A549 (cell line): ENCODE results near the gene MPRIP. TPM values are rescaled to one million over a fixed set of nuclear protein-coding genes. Genes with fewer than 3 reads are reported as not detected.

Experiments
- ATAC-seq, 2 experiments: fragments of 200-7000 bp in 1 of 2; fragments of >200 bp in 1 of 2; cut with Nextera tagmentation in 1 of 2; cut with Tn5 transposase in 1 of 2; 3 replicates each; pipeline versions ENCODE4 v1.8.0 to v1.9.1; 2018 to 2020; ENCODE audit warnings: mild to moderate bottlenecking in 1 of 2, moderate library complexity in 1 of 2
- CTCF ChIA-PET: fragments of 300-600 bp; sonication (Branson Sonifier 250); formaldehyde crosslinking; extraction: SDS; loops from one replicate; lab custom pipeline; 2021; ENCODE audit warnings: antibody characterized with exemption, inconsistent platforms; lab: Yijun Ruan, JAX
- POLR2A ChIA-PET: fragments of 350-600 bp; formaldehyde crosslinking; extraction: SDS; loops from one replicate; lab custom pipeline; 2021; ENCODE audit warnings: antibody characterized with exemption, inconsistent platforms; lab: Yijun Ruan, JAX
- DNase-seq, 2 experiments: peaks; one replicate each; pipeline versions ENCODE4 v3.0.0 to v3.0.0-alpha.2; 2011 to 2016; ENCODE audit warnings: low read depth in 1 of 2, low spot score in 1 of 2
- FAIRE-seq: peaks from 2 replicates; lab custom pipeline; 2011; peaks lifted over from hg19 to GRCh38; lab: Jason Lieb, UNC
- H3K27ac ChIP-seq, 2 experiments: fragments of >200 bp; sonication (Bioruptor Twin); formaldehyde crosslinking; 3 replicates each; pipeline ENCODE4 v1.5.1; 2016 to 2017
- H3K4me1 ChIP-seq: fragments of >200 bp; sonication (Bioruptor Twin); formaldehyde crosslinking; 3 replicates; pipeline ENCODE4 v1.6.1; 2016
- H3K4me2 ChIP-seq: fragments of >200 bp; sonication (Bioruptor Twin); formaldehyde crosslinking; 3 replicates; pipeline ENCODE4 v1.6.1; 2016
- H3K4me3 ChIP-seq: fragments of >200 bp; sonication (Bioruptor Twin); formaldehyde crosslinking; 3 replicates; pipeline ENCODE4 v1.5.1; 2016
- H3K9me3 ChIP-seq: fragments of >200 bp; sonication (Bioruptor Twin); formaldehyde crosslinking; 3 replicates; pipeline ENCODE4 v1.6.1; 2016
- BCL3 ChIP-seq: fragments of >200 bp; sonication (Bioruptor Twin); formaldehyde crosslinking; IDR thresholded peaks from 3 replicates; pipeline ENCODE4 v1.6.1; 2016
- CBX8 ChIP-seq: fragments of 200-600 bp; sonication (generic); IDR thresholded peaks from 2 replicates; pipeline ENCODE4 v1.6.1; 2016
- CEBPB ChIP-seq, 2 experiments: fragments of >200 bp in 1 of 2; sonication (Bioruptor Twin) in 1 of 2; formaldehyde crosslinking in 1 of 2; IDR thresholded peaks; 2 replicates each; pipeline ENCODE4 v1.6.1; 2012 to 2016
- CHD4 ChIP-seq: fragments of 200-600 bp; sonication (generic); IDR thresholded peaks from 2 replicates; pipeline ENCODE4 v1.6.1; 2016; ENCODE audit warnings: antibody characterized with exemption, mild to moderate bottlenecking, borderline replicate concordance
- E2F6 ChIP-seq: IDR thresholded peaks from 2 replicates; pipeline ENCODE4 v1.6.1; 2012; ENCODE audit warnings: low read depth, borderline replicate concordance
- EHMT2 ChIP-seq: fragments of 200-600 bp; sonication (generic); IDR thresholded peaks from 2 replicates; pipeline ENCODE4 v1.6.1; 2016; ENCODE audit warnings: antibody characterized with exemption, low read depth, mild to moderate bottlenecking, moderate library complexity
- EP300 ChIP-seq, 2 experiments: fragments of >200 bp; sonication (Bioruptor Twin); formaldehyde crosslinking; IDR thresholded peaks; 2 replicates in 1 of 2; 3 replicates in 1 of 2; pipeline ENCODE4 v1.6.1; 2016 to 2017
- ESRRA ChIP-seq: fragments of 150-350 bp; IDR thresholded peaks from 2 replicates; pipeline ENCODE4 v1.6.1; 2014; ENCODE audit warnings: mild to moderate bottlenecking, low read length, borderline replicate concordance
- FOSB ChIP-seq: fragments of 250-450 bp; sonication (Bioruptor Pico); IDR thresholded peaks from 2 replicates; pipeline ENCODE4 v1.5.0; 2020; ENCODE audit warnings: mild to moderate bottlenecking, moderate library complexity
- FOSL2 ChIP-seq, 2 experiments: fragments of 450-650 bp in 1 of 2; fragments of >200 bp in 1 of 2; sonication (Bioruptor Twin) in 1 of 2; formaldehyde crosslinking; IDR thresholded peaks; 2 replicates each; pipeline versions ENCODE4 v1.5.0 to v1.6.1; 2016 to 2020; ENCODE audit warnings: mild to moderate bottlenecking in 1 of 2, moderate library complexity in 1 of 2
- HDAC2 ChIP-seq: fragments of 200-600 bp; sonication (generic); IDR thresholded peaks from 2 replicates; pipeline ENCODE4 v1.6.1; 2016
- HES2 ChIP-seq: fragments of >200 bp; sonication (Bioruptor Twin); formaldehyde crosslinking; IDR thresholded peaks from 2 replicates; pipeline ENCODE4 v1.6.1; 2016
- HEYL ChIP-seq: fragments of 250-450 bp; sonication (Bioruptor Pico); IDR thresholded peaks from 2 replicates; pipeline ENCODE4 v1.8.0; 2021; ENCODE audit warnings: mild to moderate bottlenecking, moderate library complexity
- HMGXB4 ChIP-seq: fragments of 250-450 bp; sonication (Bioruptor Pico); IDR thresholded peaks from 2 replicates; pipeline ENCODE4 v1.5.0; 2021; ENCODE audit warnings: mild to moderate bottlenecking, moderate library complexity, borderline replicate concordance
- HOXA7 ChIP-seq: fragments of 250-450 bp; sonication (Bioruptor Pico); IDR thresholded peaks from 2 replicates; pipeline ENCODE4 v1.5.0; 2020; ENCODE audit warnings: mild to moderate bottlenecking, moderate library complexity
- HOXB13 ChIP-seq: fragments of 250-450 bp; sonication (Bioruptor Pico); IDR thresholded peaks from 2 replicates; pipeline ENCODE4 v1.5.0; 2020; ENCODE audit warnings: low read depth, mild to moderate bottlenecking, moderate library complexity
- KDM1A ChIP-seq: fragments of 200-600 bp; sonication (generic); IDR thresholded peaks from 2 replicates; pipeline ENCODE4 v1.6.1; 2016; ENCODE audit warnings: low read depth, mild to moderate bottlenecking
- MAFK ChIP-seq: fragments of 450-650 bp; IDR thresholded peaks from 2 replicates; pipeline ENCODE4 v1.6.1; 2014; ENCODE audit not compliant: partially characterized antibody
- MAX ChIP-seq: IDR thresholded peaks from 2 replicates; pipeline ENCODE4 v1.6.1; 2012
- NFE2L2 ChIP-seq: fragments of 150-350 bp; conservative IDR thresholded peaks from 2 replicates; pipeline ENCODE4 v1.6.1; 2014; ENCODE audit warnings: low read length
- NR3C1 ChIP-seq: fragments of >200 bp; sonication (Bioruptor Twin); formaldehyde crosslinking; IDR thresholded peaks from 3 replicates; pipeline ENCODE4 v1.6.1; 2017
- PBX3 ChIP-seq: IDR thresholded peaks from 2 replicates; pipeline ENCODE4 v1.6.1; 2012
- RAD21 ChIP-seq, 2 experiments: fragments of >200 bp in 1 of 2; sonication (Bioruptor Twin) in 1 of 2; formaldehyde crosslinking in 1 of 2; IDR thresholded peaks in 1 of 2; conservative IDR thresholded peaks in 1 of 2; 2 replicates in 1 of 2; 3 replicates in 1 of 2; pipeline ENCODE4 v1.6.1; 2012 to 2018; ENCODE audit warnings: inconsistent platforms in 1 of 2
- RNF2 ChIP-seq: fragments of 200-600 bp; sonication (generic); IDR thresholded peaks from 2 replicates; pipeline ENCODE4 v1.6.1; 2016; ENCODE audit warnings: low read depth, mild to moderate bottlenecking, antibody characterized with exemption, moderate library complexity, borderline replicate concordance
- TP53 ChIP-seq: fragments of 250-450 bp; sonication (Bioruptor Pico); IDR thresholded peaks from 2 replicates; pipeline ENCODE4 v1.5.0; 2021; ENCODE audit warnings: mild to moderate bottlenecking, moderate library complexity
- ZFP36 ChIP-seq: fragments of 450-650 bp; IDR thresholded peaks from 2 replicates; pipeline ENCODE4 v1.6.1; 2014; ENCODE audit warnings: borderline replicate concordance; ENCODE audit not compliant: partially characterized antibody
- ZSCAN20 ChIP-seq: fragments of 250-450 bp; sonication (Bioruptor Pico); IDR thresholded peaks from 2 replicates; pipeline ENCODE4 v1.8.0; 2022; ENCODE audit warnings: mild to moderate bottlenecking, moderate library complexity
- WGBS: methylation state at CpG from one replicate; pipeline ENCODE4 v1.1.6; 2017; ENCODE audit errors: missing lambda C conversion rate; 5-methylcytosine and 5-hydroxymethylcytosine counted together
- polyA plus RNA-seq, 4 experiments: library from polyadenylated mRNA; depleted of rRNA in 3 of 4; stranded (reverse); fragments of >200 nt; fragmentation: RNase III in 1 of 4; extraction: RNeasy Plus Mini Kit Qiagen cat#74134 plus additional on column Dnase treatment in 1 of 4; gene quantifications; 2 replicates in 3 of 4; 3 replicates in 1 of 4; pipeline ENCODE4 v1.2.3, GENCODE V29; 2011 to 2017

Gene MPRIP
- polyA plus RNA-seq, 2 of the 4 experiments (the other 2 are of a cell fraction) = 147 to 228 TPM

- H3K4me2 ChIP-seq = no peak overlapping the region
- WGBS = 83% methylated on average over 14 of the region's 14 CpGs
- no peaks in the 10 kb centered on the region for H3K9me3 ChIP-seq
- no peak for DNase-seq
- ChIA-PET CTCF (interaction anchor here (0.7 kb wide), 1 partner anchor 71 kb away, joined by 3 read pairs; no protein-coding TSS in a partner anchor), POLR2A (no interaction called here)
- TF ChIP-seq RNF2 (no peak), HMGXB4 (CRISPR knock-in tag) (no peak), MAX (no peak), CBX8 (no peak), HOXB13 (CRISPR knock-in tag) (no peak), RAD21 (conservative IDR thresholded peaks at IDR 0.05 in 1 of 2, IDR thresholded peaks at IDR 0.05 in 1 of 2) (no peak), E2F6 (no peak), NR3C1 (no peak), ZFP36 (no peak), FOSB (no peak), FOSL2 (IDR thresholded peaks at IDR 0.05) (no peak), FOSL2 (CRISPR knock-in tag; IDR thresholded peaks at IDR 0.05) (no peak), CEBPB (IDR thresholded peaks at IDR 0.05) (no peak), HES2 (no peak), HEYL (no peak), NFE2L2 (no peak), KDM1A (no peak), HOXA7 (CRISPR knock-in tag) (no peak)
- TF ChIP-seq, all 56 proteins: peak for 0
- Histone ChIP-seq H3K4me3 (no peak overlapping the region), H3K27ac (no peak overlapping the region), H3K4me1 (peaks cover 29% of the 10 kb centered on the region)
- no peak for FAIRE-seq
- no peak; a peak in 1 of 6 replicates for ATAC-seq
These were observed 144.6 kb downstream of the MPRIP start for GRCh38 chr17:17186551-17187505.

GRCh38 chr17:17188586-17188985 lies 146.3 kb downstream of the MPRIP start:
- ChIA-PET CTCF (interaction anchor here (0.6 to 1.2 kb wide), 4 partner anchors 21 to 186 kb away, joined by 3 to 4 read pairs (median 4); no protein-coding TSS in a partner anchor), POLR2A (interaction anchor here (0.7 kb wide), 1 partner anchor 23 kb away, joined by 8 read pairs; no protein-coding TSS in a partner anchor)
- no peak overlapping the region for H3K4me3 ChIP-seq

More at GRCh38 chr17:17188586-17188985, 146.3 kb downstream of the MPRIP start:
- 96% methylated on average over 4 of the region's 4 CpGs for WGBS
- no peak for FAIRE-seq
- H3K9me3 ChIP-seq = no peaks in the 10 kb centered on the region
- no peak overlapping the region for H3K27ac ChIP-seq
- TF ChIP-seq NFE2L2 (no peak), PBX3 (no peak), MAFK (no peak), BCL3 (no peak), ZSCAN20 (CRISPR knock-in tag) (no peak), CEBPB (IDR thresholded peaks at IDR 0.05) (no peak), ESRRA (no peak), HDAC2 (no peak), ZFP36 (no peak), TP53 (no peak), EP300 (IDR thresholded peaks at IDR 0.05) (no peak), EHMT2 (no peak), CHD4 (no peak)
- TF ChIP-seq, all 56 proteins: peak for 0
- ATAC-seq = no peak
- H3K4me2 ChIP-seq = no peak overlapping the region
- peaks cover 33% of the 10 kb centered on the region for H3K4me1 ChIP-seq
- DNase-seq = no peak
